ENCODE measurements around the gene RMND5A. TPM values are rescaled to one million over a fixed set of nuclear protein-coding genes. Genes with fewer than 3 reads are reported as not detected.
A peak's percentile ranks its signal among the peaks of the same experiment; 100 is the strongest.
"Not testable (repeated sequence)": the region's sequence is repeated elsewhere in the genome, so short reads cannot be mapped to it uniquely, and the experiment has no call there.

The RMND5A gene
- 10 to 100 TPM; 65.3 to 90.8 (median 80.1) TPM for total RNA-seq
- 10 to 100 TPM; 17.7 to 72.6 (median 29.6) TPM for polyA plus RNA-seq
- long read RNA-seq, donor 1, full-length matches to known transcripts: 31 of 39 reads
- long read RNA-seq, donor 1, partial matches to known transcripts: 1 of 39 reads
- long read RNA-seq, donor 1, other reads (novel, unspliced or antisense): 7 of 39 reads
- long read RNA-seq, donor 2, full-length matches to known transcripts: 68 of 92 reads
- long read RNA-seq, donor 2, partial matches to known transcripts: 3 of 92 reads
- long read RNA-seq, donor 2, other reads (novel, unspliced or antisense): 21 of 92 reads

- H3K27ac ChIP-seq: peak within 1 kb of the TSS; percentile 86
- H3K9me3 ChIP-seq; H3K27me3 ChIP-seq (ENCODE audit: insufficient read depth in 3 of 3, low read length in 2 of 3); intact Hi-C loops (cut with DNase I); H3K4me1 ChIP-seq; H3K36me3 ChIP-seq (ENCODE audit: insufficient read depth in 1 of 2, low read depth in 1 of 2): not testable (repeated sequence)
- DNase-seq: peak; percentile 94 to 97
- peak within 1 kb of the TSS; percentile 75 for H3K4me3 ChIP-seq
- peak; percentile 93 to 96 (median 94) for ATAC-seq
- 0% methylated on average over 37 to 82 of the region's 95 CpGs for WGBS, 3 donors
Measured at GRCh38 chr2:86719637-86720539, at the start of gene RMND5A. Gene RMND5A, plus strand, starts transcription at chr2:86720291. Its CDS starts 377 bp downstream, at chr2:86720668.

GRCh38 chr2:86671337-86671981, 48.6 kb upstream of the RMND5A start:
- no peak for TF ChIP-seq CTCF (IDR thresholded peaks at IDR 0.05)
- no peak for DNase-seq
- WGBS, 3 donors: 34 to 37% (median 35%) methylated on average over 5 of the region's 5 CpGs
- intact Hi-C loops (cut with DNase I): no loop called here
- ATAC-seq: peak in 1 of 4 donors; percentile 75
- H3K36me3 ChIP-seq (ENCODE audit: insufficient read depth in 1 of 2, low read depth in 1 of 2): no peaks in the 10 kb centered on the region
- H3K4me1 ChIP-seq: peaks cover 14% of the 10 kb centered on the region
- H3K4me3 ChIP-seq: no peak overlapping the region
- H3K27me3 ChIP-seq (ENCODE audit: insufficient read depth in 3 of 3, low read length in 2 of 3): no peaks in the 10 kb centered on the region
- H3K27ac ChIP-seq: no peak overlapping the region
- H3K9me3 ChIP-seq: no peaks in the 10 kb centered on the region

GRCh38 chr2:86672027-86672545, 48.0 kb upstream of the RMND5A start:
- Histone ChIP-seq H3K4me1 (peaks cover 14% of the 10 kb centered on the region), H3K27me3 (ENCODE audit: insufficient read depth in 3 of 3, low read length in 2 of 3) (no peaks in the 10 kb centered on the region), H3K27ac (no peak overlapping the region), H3K36me3 (ENCODE audit: insufficient read depth in 1 of 2, low read depth in 1 of 2) (no peaks in the 10 kb centered on the region), H3K9me3 (no peaks in the 10 kb centered on the region), H3K4me3 (no peak overlapping the region)
- DNase-seq: no peak
- TF ChIP-seq CTCF (IDR thresholded peaks at IDR 0.05): no peak
- intact Hi-C loops (cut with DNase I): no loop called here
- ATAC-seq: peak in 1 of 4 donors; percentile 66
- 85 to 95% (median 92%) methylated on average over 3 of the region's 3 CpGs for WGBS, 3 donors

- Histone ChIP-seq H3K4me1 (peaks cover 14% of the 10 kb centered on the region), H3K4me3 (no peak overlapping the region), H3K9me3 (no peaks in the 10 kb centered on the region), H3K27ac (no peak overlapping the region), H3K36me3 (ENCODE audit: insufficient read depth in 1 of 2, low read depth in 1 of 2) (no peaks in the 10 kb centered on the region), H3K27me3 (ENCODE audit: insufficient read depth in 3 of 3, low read length in 2 of 3) (no peaks in the 10 kb centered on the region)
- WGBS, 3 donors: 76 to 89% (median 80%) methylated on average over 1 of the region's 1 CpG
- intact Hi-C loops (cut with DNase I): no loop called here
- no peak for TF ChIP-seq CTCF (IDR thresholded peaks at IDR 0.05)
- no peak for ATAC-seq
- no peak for DNase-seq
Measured at GRCh38 chr2:86673011-86673410, 47.1 kb upstream of the RMND5A start.

All from psoas muscle (tissue), 8 donors.